Measurements from ENCODE around the gene RAB33A.

RAB33A gene

DNA sequence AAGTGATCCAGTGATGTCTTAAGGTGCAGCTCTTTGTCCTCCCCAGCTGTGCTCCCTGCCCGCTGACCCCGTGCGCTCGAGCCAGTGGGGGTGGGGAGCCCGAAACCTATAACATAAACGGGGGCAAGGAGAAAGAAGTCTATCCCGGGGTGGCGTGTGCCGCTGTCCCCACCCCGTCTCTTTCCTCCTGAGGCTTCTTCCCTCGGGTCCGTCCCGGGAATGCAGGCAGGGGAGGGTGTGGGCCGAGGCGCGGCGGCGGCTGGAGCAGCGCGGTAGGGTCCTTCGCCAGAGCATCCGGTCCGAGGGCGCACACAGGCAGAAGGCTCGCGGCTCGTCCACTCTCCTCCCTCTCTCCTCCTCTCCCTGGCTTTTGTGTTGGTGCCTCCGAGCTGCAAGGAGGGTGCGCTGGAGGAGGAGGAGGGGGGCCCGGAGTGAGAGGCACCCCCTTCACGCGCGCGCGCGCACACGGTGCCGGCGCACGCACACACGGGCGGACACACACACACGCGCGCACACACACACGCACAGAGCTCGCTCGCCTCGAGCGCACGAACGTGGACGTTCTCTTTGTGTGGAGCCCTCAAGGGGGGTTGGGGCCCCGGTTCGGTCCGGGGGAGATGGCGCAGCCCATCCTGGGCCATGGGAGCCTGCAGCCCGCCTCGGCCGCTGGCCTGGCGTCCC is at the start of gene RAB33A:
TSS of gene RAB33A (plus strand) at position 517 of the 681 bp plus-strand sequence. CDS start at position 618, 101 bp downstream.
- H3K36me3 ChIP-seq (ENCODE audit: insufficient read depth, low read length), result no peaks in the 10 kb centered on the region
- no peak within 1 kb of the TSS for H3K9ac ChIP-seq (ENCODE audit: insufficient read length)
- TF ChIP-seq POLR2AphosphoS5 (IDR thresholded peaks at IDR 0.05; ENCODE audit: borderline replicate concordance, low read depth, low read length) (no peak), FOXP2 (optimal IDR thresholded peaks at IDR 0.05; ENCODE audit: control extremely low read depth, extremely low read length, insufficient read depth) (no peak), EZH2 (IDR thresholded peaks at IDR 0.05) (no peak)
- peak within 1 kb of the TSS; percentile 69 for H3K4me3 ChIP-seq
- no peak for DNase-seq (ENCODE audit: low read depth, low spot score)
- H3K27ac ChIP-seq, result no peak within 1 kb of the TSS
- no peaks in the 10 kb centered on the region for H3K9me3 ChIP-seq (ENCODE audit: low read depth, low read length)

DNA sequence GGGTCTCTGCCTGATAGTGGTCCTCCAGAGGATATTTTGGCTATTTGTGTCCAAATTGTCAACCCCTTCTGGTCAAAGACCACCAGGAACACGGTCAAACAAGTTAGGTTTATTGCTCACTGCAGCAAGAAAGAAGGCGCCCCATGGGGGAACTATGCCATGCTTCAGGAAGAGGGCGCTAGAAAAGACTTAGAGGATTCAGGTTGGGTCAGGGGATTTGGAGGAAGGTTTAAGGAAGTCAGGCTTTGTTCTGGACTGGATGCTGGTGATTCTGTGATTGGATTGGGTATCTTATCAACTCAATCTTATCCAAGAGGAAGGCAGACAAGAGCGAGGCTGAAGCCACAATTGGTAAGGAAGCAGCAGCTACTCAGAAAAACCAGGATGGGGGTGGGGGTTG is 47.2 kb upstream of the RAB33A start:
- no peak for TF ChIP-seq FOXP2 (optimal IDR thresholded peaks at IDR 0.05; ENCODE audit: control extremely low read depth, extremely low read length, insufficient read depth)
- no peak for TF ChIP-seq POLR2AphosphoS5 (IDR thresholded peaks at IDR 0.05; ENCODE audit: borderline replicate concordance, low read depth, low read length)
- TF ChIP-seq EZH2 (IDR thresholded peaks at IDR 0.05), result no peak
- DNase-seq (ENCODE audit: low read depth, low spot score), result no peak
- no peak overlapping the region for H3K9ac ChIP-seq (ENCODE audit: insufficient read length)

DNA sequence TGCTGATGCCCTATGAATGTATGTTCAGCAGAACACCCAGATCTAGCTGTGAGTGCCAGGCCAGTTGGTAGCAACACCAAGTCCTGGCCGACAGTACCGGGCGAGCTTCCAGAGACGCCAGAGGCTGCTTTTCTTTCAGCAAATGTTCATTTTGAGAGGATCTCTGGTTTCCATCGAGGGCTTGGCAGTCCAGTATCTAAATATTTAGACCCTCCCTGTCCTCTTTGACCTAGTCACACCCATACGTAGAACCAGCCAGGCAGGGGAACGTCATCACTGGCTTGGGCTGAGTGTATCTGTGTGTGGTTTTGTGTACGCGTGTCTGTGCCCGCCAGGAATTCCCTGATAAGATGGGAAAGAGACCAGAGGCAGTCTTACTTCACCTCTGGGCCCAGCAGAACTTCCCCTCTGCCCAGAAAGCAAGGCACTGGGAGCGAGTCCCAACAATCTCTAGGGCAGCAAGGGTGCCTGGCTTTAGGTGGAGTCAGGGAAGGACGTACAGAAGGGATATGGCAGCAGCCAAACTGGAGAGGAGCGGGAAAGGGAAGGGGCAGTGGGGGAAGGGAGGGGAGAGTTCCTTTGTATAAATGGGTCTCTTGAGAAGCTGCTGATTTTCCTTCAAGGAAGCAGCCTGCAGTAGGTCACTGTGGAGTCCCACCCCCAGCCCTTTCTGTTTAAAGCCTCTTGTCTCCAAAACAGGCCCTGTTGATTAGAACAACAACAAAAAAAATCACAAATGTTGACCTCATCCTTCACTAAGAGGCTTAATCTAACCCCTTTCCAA is 46.5 kb upstream of the RAB33A start:
- TF ChIP-seq EZH2 (IDR thresholded peaks at IDR 0.05), result no peak
- TF ChIP-seq POLR2AphosphoS5 (IDR thresholded peaks at IDR 0.05; ENCODE audit: borderline replicate concordance, low read depth, low read length), result no peak
- no peak for TF ChIP-seq FOXP2 (optimal IDR thresholded peaks at IDR 0.05; ENCODE audit: control extremely low read depth, extremely low read length, insufficient read depth)
- H3K36me3 ChIP-seq (ENCODE audit: insufficient read depth, low read length), result peaks cover 11% of the 10 kb centered on the region; the same call in 1 of the 2 replicates
- H3K27ac ChIP-seq, result no peak overlapping the region
- H3K9ac ChIP-seq (ENCODE audit: insufficient read length), result no peak overlapping the region
- DNase-seq (ENCODE audit: low read depth, low spot score), result no peak
- no peak overlapping the region for H3K4me3 ChIP-seq
- no peaks in the 10 kb centered on the region for H3K9me3 ChIP-seq (ENCODE audit: low read depth, low read length)

More for the DNA sequence above, 47.2 kb upstream of the RAB33A start:
- Histone ChIP-seq H3K36me3 (ENCODE audit: insufficient read depth, low read length) (peaks cover 9% of the 10 kb centered on the region; the same call in 1 of the 2 replicates), H3K9me3 (ENCODE audit: low read depth, low read length) (no peaks in the 10 kb centered on the region), H3K27ac (no peak overlapping the region), H3K4me3 (no peak overlapping the region)

DNA sequence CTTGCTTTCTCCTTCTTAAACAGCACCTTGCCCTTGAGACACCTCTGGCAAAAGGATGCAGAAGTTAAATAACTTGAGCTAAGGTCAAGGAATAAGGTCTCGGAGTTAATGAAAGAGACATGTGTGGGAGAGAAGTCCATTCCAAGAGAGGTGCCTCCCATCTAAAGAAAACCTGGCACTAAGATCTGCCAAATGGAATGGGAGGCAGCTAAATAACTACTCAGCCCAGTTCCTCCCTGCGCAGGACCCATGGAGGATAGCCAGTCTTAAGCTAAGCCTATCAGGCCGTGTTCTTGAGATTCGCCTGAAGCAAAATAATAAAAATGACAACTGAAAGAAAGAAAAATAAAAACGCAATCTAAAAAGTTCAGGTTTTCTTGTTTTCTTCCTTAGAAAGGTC is 40.8 kb upstream of the RAB33A start:
- no peak for DNase-seq (ENCODE audit: low read depth, low spot score)
- H3K36me3 ChIP-seq (ENCODE audit: insufficient read depth, low read length), result peaks cover 33% of the 10 kb centered on the region; the same call in 1 of the 2 replicates

DNA sequence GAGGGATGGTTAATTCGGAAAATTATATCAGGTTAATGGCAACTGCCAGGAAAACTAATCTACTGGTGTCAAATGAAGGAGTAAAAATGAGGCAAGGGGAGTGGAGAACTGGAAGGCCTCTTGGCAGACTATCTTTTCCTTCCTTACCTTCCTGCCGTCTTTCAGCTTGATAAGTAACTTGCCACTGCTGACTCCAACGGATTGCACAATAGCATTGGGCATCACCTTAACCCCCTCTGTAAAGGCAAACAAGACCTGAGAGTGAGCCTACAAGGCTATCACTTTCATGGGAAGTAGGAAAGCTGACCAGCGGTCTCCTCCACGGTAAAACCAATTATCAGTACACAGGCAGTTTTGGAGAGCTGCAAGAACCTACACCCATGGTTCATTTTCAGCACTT is 35.3 kb upstream of the RAB33A start:
- DNase-seq (ENCODE audit: low read depth, low spot score), result no peak
- peaks cover 38% of the 10 kb centered on the region; the same call in 1 of the 2 replicates for H3K36me3 ChIP-seq (ENCODE audit: insufficient read depth, low read length)
- H3K9me3 ChIP-seq (ENCODE audit: low read depth, low read length), result no peaks in the 10 kb centered on the region
- TF ChIP-seq POLR2AphosphoS5 (IDR thresholded peaks at IDR 0.05; ENCODE audit: borderline replicate concordance, low read depth, low read length), result no peak
- TF ChIP-seq FOXP2 (optimal IDR thresholded peaks at IDR 0.05; ENCODE audit: control extremely low read depth, extremely low read length, insufficient read depth), result no peak
- no peak for TF ChIP-seq EZH2 (IDR thresholded peaks at IDR 0.05)
- no peak overlapping the region for H3K4me3 ChIP-seq
- no peak overlapping the region for H3K9ac ChIP-seq (ENCODE audit: insufficient read length)
- no peak overlapping the region for H3K27ac ChIP-seq

More for the DNA sequence above, 40.8 kb upstream of the RAB33A start:
- no peak for TF ChIP-seq FOXP2 (optimal IDR thresholded peaks at IDR 0.05; ENCODE audit: control extremely low read depth, extremely low read length, insufficient read depth)
- no peak for TF ChIP-seq POLR2AphosphoS5 (IDR thresholded peaks at IDR 0.05; ENCODE audit: borderline replicate concordance, low read depth, low read length)
- TF ChIP-seq EZH2 (IDR thresholded peaks at IDR 0.05), result no peak
- Histone ChIP-seq H3K9ac (ENCODE audit: insufficient read length) (no peak overlapping the region), H3K27ac (no peak overlapping the region), H3K9me3 (ENCODE audit: low read depth, low read length) (no peaks in the 10 kb centered on the region), H3K4me3 (no peak overlapping the region)

DNA sequence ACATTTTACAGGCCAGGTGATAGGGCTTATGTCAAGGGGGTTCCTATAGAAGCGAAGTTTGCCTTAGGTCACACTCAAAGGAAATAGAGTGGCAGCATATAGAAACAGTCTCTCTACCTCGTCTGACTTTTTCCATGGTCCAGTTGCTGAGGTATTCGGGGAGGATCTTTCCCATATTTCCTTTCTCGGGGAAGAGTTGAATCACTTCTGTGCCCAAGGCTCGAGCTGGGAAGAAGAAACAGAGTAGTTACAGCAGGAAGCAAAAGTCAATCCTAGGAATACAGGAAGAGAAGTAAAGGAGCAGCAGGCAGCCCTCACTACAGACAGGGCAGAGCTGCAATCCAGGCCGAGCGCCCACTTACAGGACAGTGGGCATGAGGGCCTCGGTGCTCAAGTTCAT is 34.8 kb upstream of the RAB33A start:
- no peak overlapping the region for H3K4me3 ChIP-seq

DNA sequence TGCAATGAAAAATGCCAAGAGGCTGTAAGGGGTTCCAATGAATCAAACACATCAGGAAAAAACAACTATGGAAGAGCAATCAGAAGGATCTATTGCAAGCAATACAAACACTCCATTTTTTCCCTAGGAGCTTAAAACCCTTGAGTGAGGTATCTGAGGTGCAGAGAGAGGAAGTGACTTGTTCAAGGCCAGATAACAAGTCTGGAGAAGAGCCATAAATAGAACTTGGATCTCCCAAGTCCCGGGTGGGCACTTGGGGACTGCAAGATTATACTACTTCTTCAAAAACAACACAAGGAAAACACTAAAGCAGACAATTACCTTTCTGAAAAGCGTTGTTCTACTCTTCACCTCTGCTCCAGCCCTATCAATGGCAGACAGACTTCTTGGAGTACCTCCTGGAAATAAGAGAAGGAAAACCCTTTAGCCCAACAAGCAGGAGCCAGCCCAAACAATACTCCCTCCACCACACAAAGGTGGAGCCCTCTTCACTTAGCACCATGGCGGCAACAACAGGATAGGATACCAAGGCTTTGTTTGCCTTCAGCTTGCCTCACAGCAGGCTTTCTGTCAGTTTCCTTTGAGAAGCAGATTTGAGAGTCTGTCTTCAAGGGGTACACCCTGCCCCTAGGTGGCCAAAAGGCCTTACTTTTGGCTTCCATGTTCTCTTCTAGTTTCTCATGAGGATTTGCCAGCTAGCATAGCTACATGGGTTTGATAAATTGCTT is 32.1 kb upstream of the RAB33A start:
- no peak for DNase-seq (ENCODE audit: low read depth, low spot score)
- H3K9me3 ChIP-seq (ENCODE audit: low read depth, low read length), result no peaks in the 10 kb centered on the region

More for the DNA sequence above, 34.8 kb upstream of the RAB33A start:
- TF ChIP-seq POLR2AphosphoS5 (IDR thresholded peaks at IDR 0.05; ENCODE audit: borderline replicate concordance, low read depth, low read length) (no peak), EZH2 (IDR thresholded peaks at IDR 0.05) (no peak), FOXP2 (optimal IDR thresholded peaks at IDR 0.05; ENCODE audit: control extremely low read depth, extremely low read length, insufficient read depth) (no peak)
- Histone ChIP-seq H3K9me3 (ENCODE audit: low read depth, low read length) (no peaks in the 10 kb centered on the region), H3K27ac (no peak overlapping the region), H3K9ac (ENCODE audit: insufficient read length) (no peak overlapping the region), H3K36me3 (ENCODE audit: insufficient read depth, low read length) (peaks cover 35% of the 10 kb centered on the region; the same call in 1 of the 2 replicates)
- no peak for DNase-seq (ENCODE audit: low read depth, low spot score)

More for the DNA sequence above, 32.1 kb upstream of the RAB33A start:
- Histone ChIP-seq H3K9ac (ENCODE audit: insufficient read length) (no peak overlapping the region), H3K27ac (no peak overlapping the region), H3K36me3 (ENCODE audit: insufficient read depth, low read length) (peaks cover 35% of the 10 kb centered on the region; the same call in 1 of the 2 replicates), H3K4me3 (no peak overlapping the region)
- TF ChIP-seq EZH2 (IDR thresholded peaks at IDR 0.05) (no peak), FOXP2 (optimal IDR thresholded peaks at IDR 0.05; ENCODE audit: control extremely low read depth, extremely low read length, insufficient read depth) (no peak), POLR2AphosphoS5 (IDR thresholded peaks at IDR 0.05; ENCODE audit: borderline replicate concordance, low read depth, low read length) (no peak)
